IMR-90 (cell line): ENCODE results near the gene IL36B.

Experiments used
- BHLHE40 ChIP-seq: fragments of 150-350 bp; IDR thresholded peaks from 2 replicates; pipeline ENCODE4 v1.6.1; 2016; ENCODE audit warnings: mild to moderate bottlenecking, low read depth, low read length
- CEBPB ChIP-seq: IDR thresholded peaks from 2 replicates; pipeline ENCODE4 v1.6.1; 2012; ENCODE audit warnings: low read depth, low read length, improper control_type of control experiment
- CHD1 ChIP-seq: IDR thresholded peaks from 2 replicates; pipeline ENCODE4 v1.6.1; 2012; ENCODE audit warnings: low read depth, low read length, improper control_type of control experiment
- CTCF ChIP-seq: conservative IDR thresholded peaks from 2 replicates; pipeline ENCODE4 v1.5.1; 2012; ENCODE audit warnings: mild to moderate bottlenecking, low read depth, low read length, improper control_type of control experiment
- ELK1 ChIP-seq: fragments of 150-350 bp; IDR thresholded peaks from 2 replicates; pipeline ENCODE4 v1.6.1; 2016; ENCODE audit warnings: low read depth, mild to moderate bottlenecking, low read length, moderate library complexity, borderline replicate concordance
- POLR2A ChIP-seq: IDR thresholded peaks from 2 replicates; pipeline ENCODE4 v1.6.1; 2012; ENCODE audit warnings: mild to moderate bottlenecking, low read depth, low read length
- RCOR1 ChIP-seq: IDR thresholded peaks from 2 replicates; pipeline ENCODE4 v1.6.1; 2012; ENCODE audit warnings: mild to moderate bottlenecking, low read length, improper control_type of control experiment; ENCODE audit not compliant: insufficient replicate concordance

GRCh38 chr2:113009622-113010021 lies 43.0 kb downstream of the IL36B start:
- TF ChIP-seq POLR2A (no peak), CTCF (no peak), CHD1 (no peak), RCOR1 (no peak), ELK1 (no peak), CEBPB (no peak), BHLHE40 (no peak)
